GM12801 (cell line): Measurements from ENCODE around the gene CDH13.

Source experiments
- CTCF ChIP-seq: IDR thresholded peaks from one replicate; pipeline ENCODE4 v1.5.1; 2011; ENCODE audit warnings: control low read depth; ENCODE audit not compliant: insufficient read length; ENCODE audit errors: extremely low read depth

The CDH13 gene

GRCh38 chr16:83273504-83274173, 646.9 kb downstream of the CDH13 start:
- no peak for TF ChIP-seq CTCF

GRCh38 chr16:83279251-83279650, 652.5 kb downstream of the CDH13 start:
- no peak for TF ChIP-seq CTCF

DNA sequence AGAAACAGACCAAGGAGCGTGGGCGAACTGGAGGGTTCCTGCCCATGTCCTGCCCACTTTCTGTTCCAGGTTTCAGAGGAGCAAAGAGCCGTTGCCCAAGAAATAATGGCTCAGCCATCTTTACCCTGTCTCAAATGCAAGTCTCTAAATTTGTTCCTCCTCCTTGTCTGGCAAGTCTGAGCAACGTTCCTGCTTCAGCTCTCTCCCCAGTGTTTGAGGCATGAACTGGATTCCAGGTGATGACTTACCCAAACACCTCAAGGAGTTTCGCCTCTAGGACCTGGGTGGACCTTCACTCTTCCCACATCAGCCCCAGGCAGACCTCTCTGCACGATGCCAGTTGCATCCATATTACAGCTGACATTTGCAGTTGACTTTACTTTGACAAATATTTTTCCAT, 659.2 kb downstream of the CDH13 start:
- no peak for TF ChIP-seq CTCF

DNA sequence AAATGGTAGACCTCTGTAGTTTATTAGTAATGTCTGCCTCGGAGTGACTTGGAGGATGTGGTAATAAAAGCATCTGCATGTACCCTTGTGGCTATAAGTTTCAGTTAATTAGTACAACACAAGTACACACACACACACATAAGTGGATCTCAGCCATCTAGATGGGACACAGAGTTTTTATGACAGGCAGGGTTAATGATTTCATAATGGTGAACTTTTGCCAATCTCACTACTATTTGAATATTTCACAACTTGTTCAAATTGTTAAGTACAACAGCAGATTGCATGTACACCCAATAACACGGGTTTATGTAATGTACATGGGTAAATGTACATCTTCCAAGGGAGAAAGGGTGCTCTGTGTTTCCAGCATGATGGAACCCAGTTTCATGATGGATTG, 669.7 kb downstream of the CDH13 start:
- no peak for TF ChIP-seq CTCF

GRCh38 chr16:83298541-83298940, 671.8 kb downstream of the CDH13 start:
- TF ChIP-seq CTCF: no peak

- TF ChIP-seq CTCF: no peak
These were observed 673.6 kb downstream of the CDH13 start for GRCh38 chr16:83300326-83300725.

DNA sequence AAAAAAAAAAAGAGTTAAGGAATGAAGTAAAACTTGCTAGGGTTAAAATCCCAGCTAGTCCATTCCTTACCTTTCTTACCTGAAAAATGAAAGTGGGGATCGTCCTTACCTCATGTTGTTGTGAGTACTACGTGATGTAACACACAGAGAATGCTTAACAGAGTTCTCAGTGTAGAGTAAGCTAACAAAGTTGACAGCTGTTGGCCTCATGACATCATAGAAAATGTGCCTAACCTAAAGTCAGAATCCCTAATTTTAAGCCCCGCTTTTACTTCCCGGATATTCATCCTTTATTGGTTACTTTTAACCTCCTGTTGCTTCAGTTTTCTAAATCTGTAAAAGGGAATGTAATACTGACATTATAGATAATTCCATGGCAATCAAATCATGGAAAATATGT, 675.2 kb downstream of the CDH13 start:
- TF ChIP-seq CTCF: no peak
